Heart right ventricle (tissue), 16 donors: ENCODE measurements around the gene NUDT22. TPM values are rescaled to one million over a fixed set of nuclear protein-coding genes. Genes with fewer than 3 reads are reported as not detected.

ENCODE experiments used
- ATAC-seq, 8 donors: fragments of 200-7000 bp; cut with Tn5 transposase; one replicate each; pipeline ENCODE4 v1.9.1; 2020; ENCODE audit warnings: mild to moderate bottlenecking in 8 of 8, moderate library complexity in 8 of 8, moderate number of reproducible peaks in 1 of 8
- DNase-seq, 2 donors: peaks; one replicate each; pipeline ENCODE4 v3.0.0-alpha.2; 2020
- H3K27ac ChIP-seq, 10 donors: fragments of 200-600 bp; sonication (generic) in 2 of 10; one replicate each; pipeline versions ENCODE4 v1.5.0 to v1.8.0; 2020 to 2022; ENCODE audit warnings: mild to moderate bottlenecking in 3 of 10
- H3K27me3 ChIP-seq, 7 donors: fragments of 200-600 bp; one replicate each; pipeline ENCODE4 v1.8.0; 2021 to 2022; ENCODE audit warnings: mild to moderate bottlenecking in 2 of 7
- H3K36me3 ChIP-seq, 9 donors: fragments of 200-600 bp; sonication (generic) in 1 of 9; one replicate each; pipeline versions ENCODE4 v1.5.0 to v1.8.0; 2020 to 2022; ENCODE audit warnings: mild to moderate bottlenecking in 2 of 9
- H3K4me1 ChIP-seq, 9 donors: fragments of 200-600 bp; sonication (generic) in 1 of 9; one replicate each; pipeline versions ENCODE4 v1.5.0 to v1.8.0; 2020 to 2022; ENCODE audit warnings: mild to moderate bottlenecking in 4 of 9
- H3K4me3 ChIP-seq, 10 donors: fragments of 200-600 bp; sonication (generic) in 2 of 10; one replicate each; pipeline versions ENCODE4 v1.5.0 to v1.8.0; 2020 to 2022; ENCODE audit warnings: mild to moderate bottlenecking in 7 of 10, moderate library complexity in 2 of 10
- H3K9me3 ChIP-seq, 11 donors: fragments of 200-600 bp in 10 of 11; sonication (generic) in 2 of 11; one replicate each; pipeline versions ENCODE4 v1.5.0 to v1.8.0; 2013 to 2022; ENCODE audit warnings: mild to moderate bottlenecking in 2 of 11, control low read depth in 1 of 11, moderate library complexity in 1 of 11
- CTCF ChIP-seq, 9 donors: fragments of 200-600 bp; sonication (generic) in 2 of 9; IDR thresholded peaks; one replicate each; pipeline versions ENCODE4 v1.5.0 to v1.8.0; 2021 to 2022; ENCODE audit warnings: antibody characterized with exemption in 9 of 9, mild to moderate bottlenecking in 5 of 9, moderate library complexity in 1 of 9
- WGBS, 2 donors: extraction: QIAGEN DNeasy Blood & Tissue Kit; methylation state at CpG; one replicate each; pipeline ENCODE4 v1.1.7; 2013; ENCODE audit warnings: inconsistent platforms in 1 of 2; 5-methylcytosine and 5-hydroxymethylcytosine counted together
- intact Hi-C, 10 donors: fragments of 100-400 bp; cut with DNase I; formaldehyde crosslinking; loops; one replicate each; pipeline versions ENCODE4 v1.11.1 to v1.14.2; 2022
- polyA plus RNA-seq, 2 donors: library from polyadenylated mRNA; stranded (reverse); fragments of 200-250 nt; gene quantifications; one replicate each; pipeline ENCODE4 v1.2.3, GENCODE V29; 2013
- total RNA-seq, 10 donors: library from RNA; stranded (reverse); fragmentation: NEBNext Ultra II Directional in 3 of 10; extraction: Animal tissue kit (Norgen Biotek cat#: 25700) in 3 of 10; gene quantifications; one replicate each; pipeline versions ENCODE4 v1.2.1 to v1.2.4, GENCODE V29; 2021 to 2023
- donor health status: Arrhythmogenic right ventricular cardiomyopathy.
- donor health status: ischemic (EF 13 %, LVEDD 7.1; RV severe dilation, severe dysfunction).
- donor health status: healthy with polysubstance abuse.
- donor health status: DM: no; HTN: yes; CAD: no.
- donor health status: DM: no; HTN: no; CAD: no.
- donor health status: ischemic (EF 25% LVEDD 6.9; RV normal size, moderate dysfunction).
- donor health status: ischemic (EF 25% LVEDD 5.7; RV mildly dilated, moderate dysfunction).
- donor health status: healthy.
- donor health status: DM: yes; HTN: yes; CAD: no.
- donor health status: Ischemic cardiomyopathy.
- donor health status: ischemic (EF 35%, LVEDD 5.7; RV mildly dilated, moderate dysfunction).
- donor health status: nonischemic (EF 11% LVEDD 7.7; RV severe dilation, severe dysfunction).
- donor health status: DM: yes; HTN: yes; CAD: no.
- donor health status: PGD.
- donor health status: ischemic (EF 29% LVEDD 5.4; RV normal size, mild dysfunction).
- donor health status: nonischemic (EF 23%, LVEDD 6.1; RV moderate dilation, normal function).

The NUDT22 gene
- total and polyA plus RNA-seq, 12 donors = 57.3 to 95.2 (median 72.6) TPM

DNA sequence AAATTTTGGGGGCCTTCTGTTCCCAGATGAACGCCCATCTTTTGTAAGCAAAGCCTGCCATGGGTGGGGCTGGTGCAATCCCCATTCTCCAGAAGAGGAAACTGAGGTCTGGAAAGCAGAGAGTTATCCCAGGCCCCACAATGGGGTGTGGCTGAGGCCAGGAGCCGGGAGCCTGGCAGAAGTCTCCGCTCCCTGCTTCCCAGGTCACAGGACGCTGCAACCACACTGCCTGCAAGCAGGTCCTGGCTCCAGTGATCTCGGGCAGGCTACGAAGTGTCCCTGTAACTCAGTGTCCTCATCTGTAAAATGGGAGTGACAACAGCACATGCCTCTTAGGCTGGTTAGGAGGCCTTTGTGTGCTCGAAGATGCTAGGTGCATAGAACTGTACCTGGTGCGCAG is 27.0 kb downstream of the NUDT22 start:
- 78 to 84% methylated on average over 8 of the region's 8 CpGs for WGBS, 2 donors
- Histone ChIP-seq H3K27me3 (no peaks in the 10 kb centered on the region), H3K27ac (peak overlapping the region in 4 of 10 donors; percentile 5 to 87 (median 85)), H3K36me3 (peaks cover 0 to 39% (median 17%) of the 10 kb centered on the region in 9 donors), H3K9me3 (no peaks in the 10 kb centered on the region), H3K4me3 (peak overlapping the region in 7 of 10 donors; percentile 79 to 90 (median 84)), H3K4me1 (peaks cover 0 to 39% (median 32%) of the 10 kb centered on the region in 9 donors)
- intact Hi-C loops = loop anchor here in 3 of 10 donors (2.0 to 5.0 kb wide), 2 partner anchors 14 to 49 kb away; partner anchors contain the start of gene CATSPERZ (in 1 of the 3)
- TF ChIP-seq CTCF (IDR thresholded peaks at IDR 0.05) = no peak
- ATAC-seq (no peak), DNase-seq (no peak)

- Histone ChIP-seq H3K9me3 (no peaks in the 10 kb centered on the region), H3K36me3 (peaks cover 0 to 44% (median 21%) of the 10 kb centered on the region in 9 donors), H3K27me3 (no peaks in the 10 kb centered on the region), H3K27ac (peak overlapping the region in 2 of 10 donors; percentile 5 to 85), H3K4me1 (peaks cover 0 to 39% (median 31%) of the 10 kb centered on the region in 9 donors), H3K4me3 (no peak overlapping the region)
- 44 to 52% methylated on average over 5 of the region's 5 CpGs for WGBS, 2 donors
- TF ChIP-seq CTCF (IDR thresholded peaks at IDR 0.05) = no peak
- DNase-seq (no peak), ATAC-seq (peak in 3 of 8 donors; percentile 7 to 37 (median 14))
- intact Hi-C loops = loop anchor here in 3 of 10 donors (2.0 to 5.0 kb wide), 2 partner anchors 13 to 49 kb away; partner anchors contain the start of gene CATSPERZ (in 1 of the 3)
Measured at GRCh38 chr11:64253481-64253880, 27.4 kb downstream of the NUDT22 start.

DNA sequence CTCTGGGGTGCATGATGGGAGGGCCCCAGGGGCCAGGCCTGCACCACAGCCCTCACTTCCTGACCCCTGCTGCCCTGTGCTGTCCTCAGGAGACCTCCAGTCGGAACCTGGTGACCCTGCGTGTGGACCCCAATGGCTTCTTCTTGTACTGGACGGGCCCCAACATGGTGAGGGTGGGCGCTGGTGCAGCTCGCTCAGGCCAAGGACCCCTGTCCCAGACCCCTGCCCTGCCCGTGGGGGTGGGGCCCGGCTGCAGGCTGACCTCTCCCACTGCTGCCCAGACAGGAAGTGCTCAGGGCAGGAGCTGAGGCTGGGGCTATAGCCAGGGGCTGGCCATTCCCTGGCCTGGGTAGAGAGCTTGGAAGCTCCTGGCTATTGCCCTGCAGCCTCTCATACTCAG is 28.3 kb downstream of the NUDT22 start:
- no peak for ATAC-seq
- peaks cover 0 to 52% (median 25%) of the 10 kb centered on the region in 9 donors for H3K36me3 ChIP-seq
- no peak overlapping the region for H3K27ac ChIP-seq
- TF ChIP-seq CTCF (IDR thresholded peaks at IDR 0.05) = no peak
- H3K9me3 ChIP-seq = no peaks in the 10 kb centered on the region
- intact Hi-C loops = loop anchor here in 1 of 10 donors (5.0 kb wide), 1 partner anchor 48 kb away; the partner anchor contains the start of gene CATSPERZ
- H3K4me1 ChIP-seq = peaks cover 0 to 39% (median 31%) of the 10 kb centered on the region in 9 donors
- no peak overlapping the region for H3K4me3 ChIP-seq
- DNase-seq = no peak
- WGBS, 2 donors = 87 to 89% methylated on average over 7 of the region's 7 CpGs
- H3K27me3 ChIP-seq = no peaks in the 10 kb centered on the region

- intact Hi-C loops = no loop called here
- H3K4me1 ChIP-seq = peaks cover 0 to 36% (median 30%) of the 10 kb centered on the region in 9 donors
- H3K27me3 ChIP-seq = no peaks in the 10 kb centered on the region
- H3K27ac ChIP-seq = no peak overlapping the region
- 88 to 91% methylated on average over 35 of the region's 35 CpGs for WGBS, 2 donors
- H3K36me3 ChIP-seq = peaks cover 0 to 63% (median 25%) of the 10 kb centered on the region in 9 donors
- DNase-seq (no peak), ATAC-seq (no peak)
- no peak overlapping the region for H3K4me3 ChIP-seq
- H3K9me3 ChIP-seq = no peaks in the 10 kb centered on the region
- no peak for TF ChIP-seq CTCF (IDR thresholded peaks at IDR 0.05)
Measured at GRCh38 chr11:64255135-64256128, 29.4 kb downstream of the NUDT22 start.
